ENCODE measurements around the gene PSMC3IP. TPM values are rescaled to one million over a fixed set of nuclear protein-coding genes. Genes with fewer than 3 reads are reported as not detected.

Gene PSMC3IP
- polyA plus RNA-seq, 1 donor (not counting 4 experiments of a cell fraction or from before 2014, with no cell fraction given), result 7.7 TPM

- no peaks in the 10 kb centered on the region for H3K27me3 ChIP-seq (ENCODE audit: control insufficient read depth, extremely low read depth, insufficient read depth, low read length)
Measured at GRCh38 chr17:42544874-42545283, 32.6 kb downstream of the PSMC3IP start.

GRCh38 chr17:42543190-42544079 lies 34.1 kb downstream of the PSMC3IP start:
- dilution Hi-C loops (cut with MboI; ENCODE audit: extremely low pct_ligation_motif_present, low sequenced_read_pairs), result no loop called here
- H3K79me2 ChIP-seq (ENCODE audit: control insufficient read depth, insufficient read depth, low read length), result no peaks in the 10 kb centered on the region
- H3K4me1 ChIP-seq (ENCODE audit: control insufficient read depth, extremely low read depth, insufficient read depth, low read length), result peaks cover 10% of the 10 kb centered on the region
- H3K4me3 ChIP-seq (ENCODE audit: control insufficient read depth in 2 of 3, extremely low read depth in 1 of 3, insufficient read depth in 2 of 3, low read depth in 1 of 3, low read length in 3 of 3), result no peak overlapping the region
- no peak overlapping the region for H2AFZ ChIP-seq (ENCODE audit: control insufficient read depth, low read length)
- no peaks in the 10 kb centered on the region for H4K20me1 ChIP-seq (ENCODE audit: control insufficient read depth, extremely low read depth, insufficient read depth, low read length)
- H3K36me3 ChIP-seq (ENCODE audit: control insufficient read depth in 2 of 2, extremely low read depth in 1 of 2, insufficient read depth in 2 of 2, low read length in 2 of 2), result peaks cover 7 to 8% of the 10 kb centered on the region in 2 experiments
- no peaks in the 10 kb centered on the region for H3K9me3 ChIP-seq (ENCODE audit: control insufficient read depth, low read depth, low read length)
- TF ChIP-seq CTCF (optimal IDR thresholded peaks at IDR 0.05 in 1 of 3, IDR thresholded peaks at IDR 0.05 in 1 of 3, conservative IDR thresholded peaks at IDR 0.05 in 1 of 3; ENCODE audit: extremely low read depth in 1 of 3, insufficient read depth in 2 of 3, low read length in 3 of 3) (no peak), EZH2 (IDR thresholded peaks at IDR 0.05; ENCODE audit: low read length) (no peak)
- FAIRE-seq (no peak), DNase-seq (ENCODE audit: low read depth, low spot score) (no peak)
- no peak overlapping the region for H3K4me2 ChIP-seq (ENCODE audit: control insufficient read depth, extremely low read depth, insufficient read depth, low read depth, low read length)
- no peaks in the 10 kb centered on the region for H3K9me1 ChIP-seq (ENCODE audit: control insufficient read depth, extremely low read depth, insufficient read depth, low read length)
- no peaks in the 10 kb centered on the region for H3K27me3 ChIP-seq (ENCODE audit: control insufficient read depth, extremely low read depth, insufficient read depth, low read length)
- H3K27ac ChIP-seq (ENCODE audit: control insufficient read depth, insufficient read depth, low read length), result no peak overlapping the region
- no peak overlapping the region for H3K9ac ChIP-seq (ENCODE audit: control insufficient read depth, extremely low read depth, insufficient read depth, low read length)

More at GRCh38 chr17:42544874-42545283, 32.6 kb downstream of the PSMC3IP start:
- no peak overlapping the region for H3K4me3 ChIP-seq (ENCODE audit: control insufficient read depth in 2 of 3, extremely low read depth in 1 of 3, insufficient read depth in 2 of 3, low read depth in 1 of 3, low read length in 3 of 3)
- no peak overlapping the region for H3K4me2 ChIP-seq (ENCODE audit: control insufficient read depth, extremely low read depth, insufficient read depth, low read depth, low read length)
- H3K9me1 ChIP-seq (ENCODE audit: control insufficient read depth, extremely low read depth, insufficient read depth, low read length), result no peaks in the 10 kb centered on the region
- FAIRE-seq, result no peak
- no peaks in the 10 kb centered on the region for H4K20me1 ChIP-seq (ENCODE audit: control insufficient read depth, extremely low read depth, insufficient read depth, low read length)
- no peak overlapping the region for H3K9ac ChIP-seq (ENCODE audit: control insufficient read depth, extremely low read depth, insufficient read depth, low read length)
- no peak overlapping the region for H3K27ac ChIP-seq (ENCODE audit: control insufficient read depth, insufficient read depth, low read length)
- H3K79me2 ChIP-seq (ENCODE audit: control insufficient read depth, insufficient read depth, low read length), result no peaks in the 10 kb centered on the region
- no peak overlapping the region for H2AFZ ChIP-seq (ENCODE audit: control insufficient read depth, low read length)
- H3K4me1 ChIP-seq (ENCODE audit: control insufficient read depth, extremely low read depth, insufficient read depth, low read length), result peaks cover 14% of the 10 kb centered on the region
- H3K36me3 ChIP-seq (ENCODE audit: control insufficient read depth in 2 of 2, extremely low read depth in 1 of 2, insufficient read depth in 2 of 2, low read length in 2 of 2), result peaks cover 7 to 8% of the 10 kb centered on the region in 2 experiments
- no peak for TF ChIP-seq CTCF (optimal IDR thresholded peaks at IDR 0.05 in 1 of 3, IDR thresholded peaks at IDR 0.05 in 1 of 3, conservative IDR thresholded peaks at IDR 0.05 in 1 of 3; ENCODE audit: extremely low read depth in 1 of 3, insufficient read depth in 2 of 3, low read length in 3 of 3)
- TF ChIP-seq EZH2 (IDR thresholded peaks at IDR 0.05; ENCODE audit: low read length), result no peak
- dilution Hi-C loops (cut with MboI; ENCODE audit: extremely low pct_ligation_motif_present, low sequenced_read_pairs), result no loop called here
- no peaks in the 10 kb centered on the region for H3K9me3 ChIP-seq (ENCODE audit: control insufficient read depth, low read depth, low read length)
- no peak for DNase-seq (ENCODE audit: low read depth, low spot score)
